ENCODE data around the gene TMTC4.

DNA sequence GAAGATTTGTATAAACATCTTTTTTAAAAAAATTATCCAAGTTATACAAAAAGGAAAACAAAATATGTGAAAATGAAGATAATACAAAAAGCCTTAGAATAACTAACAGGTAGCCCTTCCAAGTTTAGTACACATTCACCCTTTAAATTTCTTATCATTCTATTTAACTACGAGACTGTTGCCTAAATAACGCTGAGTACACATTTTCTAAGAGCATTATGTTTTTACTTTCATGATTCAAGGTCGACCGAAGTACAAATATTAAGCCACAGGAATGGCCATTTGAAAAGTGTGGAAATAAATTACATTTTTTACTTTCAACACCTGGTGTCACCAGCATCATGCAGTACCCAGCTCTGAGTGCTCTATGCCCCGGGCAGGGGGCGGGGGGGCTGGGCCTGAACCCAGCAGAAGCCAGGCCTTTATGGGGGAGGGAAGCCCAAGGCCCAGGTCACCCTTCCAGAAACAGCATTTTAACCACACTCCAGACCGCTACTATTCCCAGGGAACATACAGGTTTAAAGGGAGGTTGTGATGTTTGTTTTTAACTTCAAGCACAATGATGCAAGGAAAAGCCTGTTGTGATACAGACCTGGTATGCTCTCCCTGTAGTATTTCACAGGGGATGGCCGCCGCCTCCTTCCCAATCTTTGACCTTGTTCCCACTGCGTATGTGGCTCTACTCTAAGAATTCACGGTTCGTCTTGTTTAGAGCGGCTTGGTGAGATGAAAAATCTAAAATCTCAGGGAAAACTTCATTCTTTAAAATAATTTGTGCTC, 110.0 kb downstream of the TMTC4 start:
- TF ChIP-seq POLR2A (IDR thresholded peaks at IDR 0.05) (no peak), POLR2AphosphoS5 (IDR thresholded peaks at IDR 0.05) (no peak)
- TF ChIP-seq, protein P1, sequence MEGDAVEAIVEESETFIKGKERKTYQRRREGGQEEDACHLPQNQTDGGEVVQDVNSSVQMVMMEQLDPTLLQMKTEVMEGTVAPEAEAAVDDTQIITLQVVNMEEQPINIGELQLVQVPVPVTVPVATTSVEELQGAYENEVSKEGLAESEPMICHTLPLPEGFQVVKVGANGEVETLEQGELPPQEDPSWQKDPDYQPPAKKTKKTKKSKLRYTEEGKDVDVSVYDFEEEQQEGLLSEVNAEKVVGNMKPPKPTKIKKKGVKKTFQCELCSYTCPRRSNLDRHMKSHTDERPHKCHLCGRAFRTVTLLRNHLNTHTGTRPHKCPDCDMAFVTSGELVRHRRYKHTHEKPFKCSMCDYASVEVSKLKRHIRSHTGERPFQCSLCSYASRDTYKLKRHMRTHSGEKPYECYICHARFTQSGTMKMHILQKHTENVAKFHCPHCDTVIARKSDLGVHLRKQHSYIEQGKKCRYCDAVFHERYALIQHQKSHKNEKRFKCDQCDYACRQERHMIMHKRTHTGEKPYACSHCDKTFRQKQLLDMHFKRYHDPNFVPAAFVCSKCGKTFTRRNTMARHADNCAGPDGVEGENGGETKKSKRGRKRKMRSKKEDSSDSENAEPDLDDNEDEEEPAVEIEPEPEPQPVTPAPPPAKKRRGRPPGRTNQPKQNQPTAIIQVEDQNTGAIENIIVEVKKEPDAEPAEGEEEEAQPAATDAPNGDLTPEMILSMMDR (IDR thresholded peaks at IDR 0.05) = no peak

All from breast epithelium (tissue), 3 donors.